ENCODE measurements around the gene RCAN1. TPM values are rescaled to one million over a fixed set of nuclear protein-coding genes. Genes with fewer than 3 reads are reported as not detected.

RCAN1 gene
- total and polyA plus RNA-seq, 2 of the 13 experiments (the other 11 are each of a cell fraction or from before 2014, with no cell fraction given), result 9.4 to 34.1 TPM

GRCh38 chr21:34517039-34517438, 97.9 kb downstream of the RCAN1 start (continued):
- TF ChIP-seq ZNF646 (CRISPR knock-in tag; IDR thresholded peaks at IDR 0.05), result no peak
- TF ChIP-seq ZNF431 (CRISPR knock-in tag; IDR thresholded peaks at IDR 0.05; ENCODE audit: borderline replicate concordance, low read depth), result no peak
- no peak for TF ChIP-seq THAP9 (CRISPR knock-in tag; IDR thresholded peaks at IDR 0.05; ENCODE audit: borderline replicate concordance)

All from HepG2 (cell line).